NCI-H446 (cell line): ENCODE results near the gene MZB1.

ENCODE experiments used
- DNase-seq, 2 experiments: peaks; one replicate each; lab custom pipeline; 2025; lab: John Stamatoyannopoulos, UW

The MZB1 gene, protein sequence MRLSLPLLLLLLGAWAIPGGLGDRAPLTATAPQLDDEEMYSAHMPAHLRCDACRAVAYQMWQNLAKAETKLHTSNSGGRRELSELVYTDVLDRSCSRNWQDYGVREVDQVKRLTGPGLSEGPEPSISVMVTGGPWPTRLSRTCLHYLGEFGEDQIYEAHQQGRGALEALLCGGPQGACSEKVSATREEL

DNA sequence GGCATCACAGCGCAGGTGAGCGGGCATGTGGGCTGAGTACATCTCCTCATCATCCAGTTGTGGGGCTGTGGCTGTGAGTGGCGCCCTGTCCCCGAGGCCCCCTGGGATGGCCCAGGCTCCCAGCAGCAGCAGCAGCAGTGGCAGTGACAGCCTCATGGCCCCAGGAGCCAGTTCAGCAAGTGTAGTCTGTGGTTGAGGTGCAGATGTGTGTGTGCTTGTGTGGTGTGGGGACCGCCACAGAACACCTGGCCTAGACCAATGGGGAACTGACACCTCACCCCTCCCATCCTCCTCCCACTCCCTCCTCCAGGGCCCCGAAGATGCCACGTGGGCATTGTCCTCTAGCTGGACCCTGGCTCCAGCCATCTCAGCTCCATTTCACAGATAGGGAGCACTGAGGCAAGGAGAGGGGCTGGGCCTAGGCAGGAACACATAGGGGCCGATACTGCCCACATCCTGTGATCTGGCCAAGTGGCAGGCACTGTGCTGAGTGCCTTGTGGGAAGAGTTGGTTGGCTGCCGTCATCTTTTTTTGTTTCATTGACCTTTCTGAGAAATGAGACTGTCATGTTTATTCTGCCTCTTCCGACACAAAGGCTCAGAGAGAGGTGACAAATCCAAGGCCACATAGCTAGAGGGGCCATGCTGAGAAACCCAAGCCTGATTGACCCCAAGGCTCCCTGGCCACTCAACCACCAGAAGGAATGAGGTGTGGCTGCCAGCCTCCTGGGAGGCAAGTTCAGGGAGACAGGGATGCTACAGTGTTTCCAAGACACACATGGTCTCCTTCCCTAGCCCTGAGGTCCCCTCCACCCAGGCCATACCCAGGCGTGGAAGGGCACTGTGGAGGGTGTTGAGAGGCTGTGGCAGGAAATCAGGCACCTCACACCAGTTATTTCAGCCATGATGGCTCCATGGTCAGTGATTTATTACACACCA lies at the start of gene MZB1:
MZB1 (minus strand) TSS at position 213 of the 938 bp plus-strand sequence; CDS start at position 156, 57 bp downstream.
- DNase-seq = no peak

DNA sequence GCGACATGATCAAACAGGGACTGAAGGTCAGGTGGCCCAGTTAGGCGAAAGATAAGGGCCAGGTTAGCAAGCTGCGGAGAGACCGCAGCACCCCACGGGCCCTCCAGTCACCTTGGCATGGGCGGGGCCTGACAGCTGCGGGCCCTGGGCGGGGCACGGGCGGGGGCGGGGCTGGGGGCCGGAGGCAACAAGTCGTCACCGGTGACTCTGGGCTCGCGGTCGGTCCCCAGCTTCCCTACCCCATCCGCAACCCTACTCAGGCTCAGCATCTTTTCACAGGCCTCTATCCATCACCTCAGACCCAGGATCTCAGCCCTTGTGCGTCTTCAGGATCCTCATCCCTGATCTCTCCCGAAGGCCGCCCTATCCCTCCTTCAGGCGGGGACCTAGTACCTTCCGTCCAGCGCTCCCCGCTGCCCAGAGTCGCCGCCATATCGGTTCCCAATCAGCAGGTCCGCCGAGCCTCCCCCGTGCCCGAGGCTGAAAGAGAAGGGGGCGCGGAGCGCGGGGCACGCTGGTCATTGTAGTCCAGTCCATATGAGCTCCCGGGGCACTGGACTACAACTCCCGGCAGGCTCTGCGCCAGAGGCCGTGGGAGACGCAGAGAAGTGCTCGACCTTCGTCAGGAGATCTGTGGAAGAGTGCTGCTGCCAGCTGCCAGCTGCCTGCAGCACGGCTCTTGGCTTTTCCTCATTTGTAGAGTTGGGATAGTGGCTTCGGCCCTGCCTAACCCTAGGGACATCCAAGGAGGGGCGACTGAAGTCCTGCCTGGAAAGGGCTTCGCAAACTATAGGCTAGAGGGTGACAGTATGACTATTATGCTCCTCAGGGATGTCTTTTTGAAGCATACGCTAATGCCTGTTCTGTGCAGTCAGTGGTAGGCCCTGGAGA lies 49.5 kb upstream of the MZB1 start, which contains the start of gene DNAJC18:
DNAJC18 (minus strand) TSS at position 513 of the 891 bp plus-strand sequence; CDS start at position 433, 80 bp downstream.
- DNase-seq = peak; percentile 85 to 96

DNA sequence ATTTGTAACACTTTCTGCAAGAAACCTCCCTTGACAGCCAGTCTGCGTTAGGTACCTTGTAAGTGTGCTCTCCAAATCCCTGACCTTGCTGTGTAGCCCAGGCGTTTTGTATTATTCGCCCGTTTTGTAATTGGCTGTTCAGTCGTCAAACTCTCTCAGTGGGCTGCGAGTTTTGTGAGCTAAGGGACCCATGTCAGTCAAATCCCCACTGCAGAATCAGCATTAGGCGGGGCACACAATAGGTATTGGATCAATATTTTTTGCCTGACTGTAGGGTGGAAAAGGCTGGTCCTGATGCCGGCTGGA lies 48.9 kb upstream of the MZB1 start:
- no peak for DNase-seq

DNA sequence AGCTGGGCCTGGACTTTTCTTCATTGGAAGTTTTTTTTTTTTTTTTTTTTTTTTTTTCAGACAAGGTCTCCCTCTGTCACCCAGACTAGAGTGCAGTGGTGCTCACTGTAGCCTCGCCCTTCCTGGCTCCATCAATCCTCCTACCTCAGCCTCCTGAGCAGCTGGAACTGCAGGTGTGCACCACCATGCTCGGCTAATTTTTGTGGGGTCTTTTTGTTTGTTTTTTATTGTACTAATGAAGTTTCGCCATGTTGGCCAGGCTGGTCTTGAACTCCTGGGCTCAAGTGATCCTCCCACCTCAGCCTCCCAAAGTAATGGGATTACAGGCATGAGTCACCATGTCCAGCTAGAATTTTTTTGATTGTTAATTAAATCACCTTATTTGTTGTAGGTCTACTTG lies 46.0 kb upstream of the MZB1 start:
- DNase-seq = no peak

DNA sequence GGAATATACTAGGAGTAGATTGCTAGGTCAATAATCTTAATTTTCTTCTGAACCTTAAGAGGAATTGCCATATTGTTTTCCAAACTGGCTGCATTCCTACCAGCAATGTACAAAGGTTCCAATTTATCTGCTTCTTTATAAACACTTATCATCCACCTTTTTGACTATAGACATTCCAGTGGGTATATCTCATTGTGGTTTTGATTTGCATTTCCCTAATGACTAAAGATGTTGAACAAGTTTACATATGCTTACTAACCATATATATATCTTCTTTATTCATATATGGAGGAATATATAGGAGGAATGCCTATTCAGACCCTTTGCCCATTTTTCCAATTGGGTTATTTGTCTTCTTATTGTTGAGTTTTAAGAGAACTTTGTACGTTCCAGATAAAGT lies 42.0 kb upstream of the MZB1 start:
- DNase-seq = no peak

DNA sequence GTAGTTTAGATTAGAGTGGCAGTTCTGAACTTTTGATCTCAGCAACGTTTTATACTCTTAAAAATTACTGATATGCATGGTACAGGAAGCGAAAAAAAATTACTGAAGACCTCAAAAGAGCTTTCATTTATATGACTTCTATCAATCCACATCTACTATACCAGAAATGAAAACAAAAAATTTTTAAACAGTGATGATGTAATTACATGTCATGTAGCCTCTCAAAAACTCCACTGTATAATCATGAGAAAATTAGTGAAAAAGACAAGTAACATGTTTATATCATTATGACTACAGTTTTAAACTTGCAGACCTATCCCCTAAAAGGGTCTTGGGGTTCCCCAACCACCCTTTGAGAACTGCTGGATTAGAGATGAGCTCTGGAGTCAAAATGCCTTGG lies 40.3 kb upstream of the MZB1 start:
- DNase-seq = no peak

DNA sequence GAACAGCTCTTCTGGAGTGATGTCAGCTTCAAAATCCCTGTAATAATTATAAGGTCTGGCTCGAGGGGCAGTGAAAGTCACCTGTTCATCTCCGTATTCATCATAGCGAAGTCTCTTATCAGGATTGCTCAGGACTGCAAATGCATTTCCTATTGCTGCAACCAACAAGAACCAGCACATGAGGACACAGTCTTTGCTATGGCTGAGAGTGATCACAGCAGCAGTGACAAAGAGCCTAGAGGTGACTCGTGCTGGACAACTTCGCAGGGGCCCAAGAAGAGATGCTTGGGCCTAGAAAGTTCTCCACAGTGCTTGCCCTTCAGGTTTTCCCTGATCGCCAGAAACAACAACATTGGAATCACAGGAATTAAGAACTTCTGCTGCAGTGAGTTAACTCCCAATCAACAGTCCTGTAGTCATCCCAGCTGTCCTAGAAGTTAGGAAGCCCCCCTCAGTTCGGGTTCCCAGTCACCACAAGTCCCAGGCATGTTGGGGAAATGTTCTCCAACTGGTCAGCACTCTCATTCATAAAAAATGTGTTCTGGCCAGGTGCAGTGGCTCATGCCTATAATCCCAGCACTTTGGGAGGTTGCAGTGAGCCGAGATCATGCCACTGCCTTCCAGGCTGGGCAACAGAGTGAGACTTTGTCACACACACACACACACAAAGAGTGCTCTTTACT lies 36.6 kb upstream of the MZB1 start:
- no peak for DNase-seq

DNA sequence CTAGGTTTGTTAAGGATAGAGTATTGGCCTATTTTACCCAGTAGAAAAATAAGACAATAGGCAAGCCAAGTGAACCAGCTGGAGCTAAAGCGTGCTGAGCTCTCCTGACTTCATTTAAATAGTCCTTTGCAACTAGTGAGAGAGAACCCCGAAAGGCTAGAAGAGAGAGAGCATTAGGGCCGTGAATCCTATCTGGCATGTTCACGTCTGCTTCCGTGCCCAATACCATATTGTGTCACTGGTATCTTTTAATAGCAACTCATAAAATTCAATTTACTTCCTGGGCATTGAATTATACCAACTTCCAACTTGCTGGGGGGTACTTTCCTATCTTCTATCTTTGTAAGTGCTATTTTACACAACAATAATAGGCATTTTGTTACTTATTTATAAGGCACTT lies 35.8 kb upstream of the MZB1 start:
- DNase-seq = no peak

DNA sequence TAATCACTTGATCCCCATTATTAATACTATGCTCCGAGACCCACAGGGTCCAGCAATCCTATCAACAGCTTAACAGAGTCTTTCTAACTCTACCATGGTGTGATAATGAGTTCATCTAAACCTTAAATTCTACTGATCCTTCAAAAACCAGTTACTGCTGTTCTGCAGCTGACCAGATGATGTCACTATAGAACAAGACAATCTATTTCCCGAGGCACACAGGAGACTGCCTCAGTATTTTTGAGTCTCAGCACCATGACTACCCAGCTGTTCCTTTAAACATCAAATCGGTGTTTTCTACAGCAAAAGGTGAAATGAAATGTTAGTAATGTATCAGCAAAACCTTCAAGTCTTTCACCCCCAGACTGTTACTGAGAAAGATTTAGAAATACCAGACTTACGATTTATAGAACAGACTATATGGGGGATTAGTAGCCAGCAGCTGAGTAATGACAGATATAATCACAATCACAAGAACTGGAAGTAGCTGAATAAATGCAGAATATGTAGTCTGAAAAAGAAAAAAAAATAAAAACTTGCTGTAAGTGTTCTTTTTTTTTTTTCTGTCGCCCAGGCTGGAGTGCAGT lies 32.7 kb upstream of the MZB1 start:
- DNase-seq = peak; percentile 51 to 71

DNA sequence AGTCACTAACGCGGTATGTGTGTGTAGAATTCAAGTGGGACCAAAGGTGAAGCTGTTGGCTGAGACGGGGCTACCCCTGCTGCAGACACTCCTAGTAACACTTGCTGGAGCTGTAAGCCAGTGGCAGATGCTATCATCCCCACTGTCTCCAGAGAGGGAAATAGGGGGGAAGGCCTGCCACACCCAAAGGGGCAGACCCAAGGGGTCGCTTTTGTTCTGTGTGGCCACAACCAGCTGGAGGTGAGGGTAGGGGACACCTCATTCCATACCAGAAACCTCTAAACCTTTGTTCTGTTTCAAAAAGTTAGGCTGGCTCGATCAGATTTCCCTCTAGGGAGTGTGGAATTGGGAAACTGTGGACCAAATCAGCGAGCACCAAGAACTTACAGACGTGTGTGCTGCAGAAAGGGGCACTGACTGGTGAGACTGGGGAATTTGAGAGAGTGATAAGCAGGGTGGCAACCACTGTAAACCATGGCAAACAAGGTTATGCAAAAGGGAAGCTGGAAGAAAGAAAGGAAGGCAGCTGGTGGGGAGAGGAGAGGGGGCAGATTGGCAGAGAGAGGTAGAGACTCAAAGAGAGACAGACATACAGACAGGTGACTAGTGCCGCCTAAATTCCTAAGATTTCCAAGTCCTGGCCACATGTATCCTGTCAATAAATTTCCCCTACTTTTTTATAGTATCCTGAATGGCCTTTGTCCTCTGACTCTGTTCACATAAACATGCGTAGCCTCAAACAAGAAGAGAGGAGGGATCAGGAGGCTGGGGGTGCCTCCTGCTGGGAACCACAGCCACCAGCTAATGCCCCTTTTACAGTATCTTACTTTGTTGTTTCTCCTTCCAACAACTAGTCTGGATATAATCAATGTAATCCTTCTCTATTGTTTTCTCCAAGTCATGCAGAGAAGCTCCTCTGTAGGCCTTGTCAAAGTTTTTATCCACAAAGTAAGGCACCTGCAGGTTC lies 29.8 kb upstream of the MZB1 start:
- DNase-seq = no peak

DNA sequence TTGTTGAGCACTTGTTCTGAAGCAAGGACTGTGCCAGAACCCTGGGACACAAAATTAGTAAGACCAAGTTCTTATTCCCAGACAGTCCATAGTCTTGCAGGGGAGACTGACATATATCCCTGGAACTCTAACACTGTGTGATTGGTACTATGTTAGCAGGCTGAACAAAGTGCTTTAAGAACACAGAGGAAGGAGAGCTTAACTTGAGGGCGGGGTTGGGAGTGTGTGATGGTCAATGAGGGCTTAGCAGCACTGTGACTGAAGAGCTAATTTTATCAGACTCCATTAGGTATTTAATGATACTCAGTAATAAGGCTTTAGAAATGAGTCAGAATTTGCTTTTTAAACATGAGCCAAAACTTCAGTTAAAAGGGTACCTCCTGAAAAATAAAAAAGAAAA lies 29.1 kb upstream of the MZB1 start:
- DNase-seq = no peak

DNA sequence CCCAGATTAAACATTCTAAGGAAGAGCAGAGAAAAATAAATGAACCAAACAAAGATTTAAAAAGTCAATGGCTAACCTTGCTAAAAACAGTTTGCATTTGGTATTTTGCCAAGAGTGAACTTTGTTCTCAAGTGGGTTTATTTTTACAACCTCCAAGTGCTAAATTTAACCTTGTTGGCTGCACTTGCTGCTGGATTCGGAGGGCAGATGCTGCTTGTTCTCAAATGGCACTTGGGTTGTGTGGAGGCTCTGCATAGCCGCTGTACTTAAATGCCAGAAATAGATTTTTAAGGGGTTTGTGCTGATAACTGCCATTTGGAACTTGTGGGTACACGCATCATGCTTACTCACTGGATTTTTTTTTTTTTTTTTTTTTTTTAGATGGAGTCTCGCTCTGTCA lies 27.5 kb upstream of the MZB1 start:
- peak; percentile 50 to 84 for DNase-seq

DNA sequence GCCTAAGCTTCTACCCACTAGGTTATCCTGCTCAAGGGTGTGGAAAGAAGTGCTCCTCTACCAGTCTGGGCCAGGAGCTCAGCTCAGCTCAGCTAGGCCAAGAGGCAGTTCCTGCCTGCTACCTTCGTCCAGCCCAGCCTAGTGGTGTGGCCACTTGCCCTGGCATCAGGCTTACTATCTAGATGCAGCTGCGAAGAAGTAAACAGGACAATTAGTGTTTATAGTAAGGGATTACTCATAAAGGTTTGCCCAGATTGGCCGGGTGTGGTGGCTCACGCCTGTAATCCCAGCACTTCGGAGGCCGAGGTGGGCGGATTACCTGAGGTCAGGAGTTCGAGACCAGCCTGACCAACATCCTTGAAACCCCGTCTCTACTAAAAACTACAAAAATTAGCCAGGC lies 26.9 kb upstream of the MZB1 start:
- peak in 1 of 2 experiments; percentile 28 for DNase-seq

DNA sequence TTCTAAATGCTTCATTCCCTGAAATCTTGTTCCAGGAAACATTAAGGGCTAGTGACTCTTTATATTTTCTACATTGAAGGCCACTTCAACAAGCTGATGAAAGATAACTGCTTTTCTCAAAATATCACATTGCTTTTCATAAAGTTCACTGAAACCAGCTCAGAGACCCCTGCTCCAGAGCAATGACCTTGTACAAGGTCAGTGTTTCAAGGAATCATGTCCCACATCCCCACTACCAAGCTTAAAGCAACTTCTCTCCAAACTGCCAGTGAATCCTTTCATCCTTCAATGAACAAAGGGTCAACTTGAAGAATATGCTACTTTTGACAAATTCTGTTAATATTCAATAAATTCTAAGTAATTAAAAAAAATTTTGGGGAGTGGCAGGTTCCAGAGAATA lies 26.2 kb upstream of the MZB1 start:
- DNase-seq = no peak

DNA sequence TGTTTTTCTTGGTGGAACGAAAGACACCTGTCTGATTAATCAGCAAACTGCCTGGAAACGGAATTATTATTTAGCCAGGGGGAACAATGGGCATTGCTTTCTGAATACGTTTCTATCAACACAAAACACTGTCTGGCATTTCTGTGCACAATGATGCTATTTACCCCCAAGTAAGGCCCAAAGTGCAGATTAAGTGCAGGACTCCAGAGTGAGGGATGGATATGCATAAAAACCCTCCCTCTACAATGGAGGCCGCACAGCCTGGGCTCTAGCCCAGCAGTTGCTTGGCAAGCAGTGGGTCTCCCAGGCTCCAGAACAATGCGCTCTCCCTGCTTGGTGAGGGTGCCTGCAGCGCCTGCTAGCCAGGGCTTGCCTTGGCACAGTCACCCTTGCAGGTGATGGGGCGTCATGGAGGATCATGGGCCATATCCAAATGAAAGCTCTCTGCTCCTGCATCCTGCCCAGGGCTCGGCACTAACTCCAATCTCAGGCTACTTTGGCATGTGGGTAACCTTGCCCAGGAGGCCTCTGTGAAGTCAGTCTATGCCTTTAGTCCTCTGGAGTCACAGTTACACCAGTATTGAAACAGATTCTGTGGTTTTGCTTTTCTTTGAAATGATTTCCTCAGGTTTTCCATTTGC lies 25.6 kb upstream of the MZB1 start:
- DNase-seq = peak in 1 of 2 experiments; percentile 88

DNA sequence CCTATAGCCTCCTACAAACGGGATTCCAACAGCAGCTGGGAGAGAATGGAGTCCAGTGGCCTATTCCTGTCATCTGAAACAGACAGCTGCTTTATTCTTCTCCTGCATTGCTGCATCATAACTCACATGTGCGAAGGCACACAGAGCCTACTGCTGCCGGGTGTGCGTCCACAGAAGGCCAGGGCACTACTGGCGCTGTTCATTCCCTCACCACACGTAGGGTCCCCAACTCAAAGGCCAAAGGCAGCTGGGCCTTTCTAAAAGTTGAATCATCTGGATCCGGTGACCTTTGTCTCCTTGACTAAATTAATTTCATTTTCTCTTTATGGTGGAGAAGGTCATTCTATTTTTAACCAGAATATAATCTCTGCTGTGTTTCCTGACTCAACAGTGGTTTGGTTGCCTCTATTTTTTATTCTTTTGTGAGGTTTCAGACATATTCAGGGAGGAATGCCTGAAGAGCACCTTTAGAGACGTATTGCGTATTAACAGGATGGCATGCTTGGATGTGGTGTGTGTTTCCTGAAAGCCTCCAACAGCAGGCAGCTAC lies 24.9 kb upstream of the MZB1 start:
- no peak for DNase-seq

DNA sequence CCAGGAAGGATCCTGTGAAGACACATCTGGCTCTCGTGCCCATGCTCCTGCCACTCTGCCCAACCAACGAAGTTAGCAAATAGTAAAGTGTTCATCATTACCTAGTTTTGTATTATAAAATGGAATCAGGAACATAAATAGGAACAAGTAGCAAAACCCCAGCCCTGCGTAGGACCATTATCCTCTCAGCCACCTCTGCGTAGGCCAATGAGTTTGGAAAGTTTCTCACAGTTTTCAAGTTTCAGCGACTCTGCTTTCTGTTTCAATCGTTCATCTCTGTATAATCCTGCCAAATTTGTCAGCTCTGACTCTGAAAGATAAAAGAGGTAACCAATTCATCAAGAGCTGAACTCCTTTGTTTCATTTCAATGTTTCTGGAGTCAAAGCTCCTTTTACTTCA lies 24.2 kb upstream of the MZB1 start:
- DNase-seq = no peak

DNA sequence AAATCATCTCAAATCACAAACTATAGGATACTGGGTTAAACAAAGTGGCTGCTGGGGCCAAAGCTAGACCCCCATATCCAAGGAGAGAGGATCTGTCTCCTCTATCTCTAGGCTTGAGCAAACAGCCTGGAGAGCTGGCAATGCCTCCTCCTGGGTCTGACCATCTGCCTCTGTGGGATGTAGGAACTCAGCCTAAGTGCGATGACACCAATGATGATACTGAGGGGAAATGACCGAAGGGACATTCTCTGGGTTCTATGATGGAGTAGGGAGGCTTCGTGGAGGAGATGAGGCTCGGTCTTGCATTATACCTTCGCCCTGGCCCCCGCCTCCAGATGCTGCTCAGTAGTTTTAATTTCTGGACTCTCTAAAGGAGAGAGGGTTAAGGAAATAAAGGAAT lies 23.4 kb upstream of the MZB1 start:
- DNase-seq = peak in 1 of 2 experiments; percentile 20
